T-cell (primary cell): Measurements from ENCODE around the gene AQP5. TPM values are rescaled to one million over a fixed set of nuclear protein-coding genes. Genes with fewer than 3 reads are reported as not detected.

ENCODE experiments used
- ATAC-seq, 4 experiments: fragments of 200-7000 bp in 3 of 4; fragments of 150-1000 bp in 1 of 4; cut with Tn5 transposase; replicated peaks in 1 of 4; 1 replicate in 3 of 4; 2 replicates in 1 of 4; pipeline ENCODE4 v1.10.0; 2021; ENCODE audit warnings: moderate library complexity in 3 of 4, mild to moderate bottlenecking in 2 of 4, moderate number of reproducible peaks in 1 of 4
- CTCF ChIA-PET, 2 donors: fragments of 300-600 bp; sonication (Branson Sonifier 250); formaldehyde crosslinking; loops; one replicate each; lab custom pipeline; 2022; ENCODE audit warnings: antibody characterized with exemption in 2 of 2; lab: Charles Lee
- POLR2A ChIA-PET, 2 donors: fragments of 300-600 bp; sonication (Branson Sonifier 250); formaldehyde crosslinking; loops; one replicate each; lab custom pipeline; 2022; ENCODE audit warnings: antibody characterized with exemption in 2 of 2; lab: Charles Lee
- DNase-seq, 35 experiments: peaks; one replicate each; pipeline versions ENCODE4 v3.0.0 to v3.0.0-alpha.2; 2013 to 2023
- H3K27ac ChIP-seq: one replicate; pipeline ENCODE4 v1.5.1; 2013; ENCODE audit warnings: low read length
- H3K27me3 ChIP-seq, 2 experiments: replicated peaks in 1 of 2; 1 replicate in 1 of 2; 2 replicates in 1 of 2; pipeline versions ENCODE4 v1.6.1 to v1.7.0; 2013; ENCODE audit warnings: low read length in 1 of 2, mixed read lengths in 1 of 2; ENCODE audit not compliant: control insufficient read depth in 2 of 2, insufficient read depth in 2 of 2; ENCODE audit errors: extremely low read depth in 1 of 2
- H3K36me3 ChIP-seq, 2 donors: 1 replicate in 1 of 2; 2 replicates in 1 of 2; pipeline versions ENCODE4 v1.6.1 to v1.7.0; 2013; ENCODE audit warnings: low read length in 1 of 2; ENCODE audit not compliant: control insufficient read depth in 2 of 2, insufficient read depth in 1 of 2; ENCODE audit errors: extremely low read depth in 1 of 2
- H3K4me1 ChIP-seq, 2 experiments: 1 replicate in 1 of 2; 2 replicates in 1 of 2; pipeline versions ENCODE4 v1.6.1 to v1.7.0; 2013; ENCODE audit warnings: low read length in 2 of 2, mixed read lengths in 1 of 2; ENCODE audit not compliant: insufficient read depth in 2 of 2, control insufficient read depth in 1 of 2; ENCODE audit errors: extremely low read depth in 1 of 2
- H3K4me3 ChIP-seq, 2 donors: 1 replicate in 1 of 2; 2 replicates in 1 of 2; pipeline versions ENCODE4 v1.5.1 to v1.7.0; 2013; ENCODE audit warnings: mild to moderate bottlenecking in 2 of 2, low read length in 1 of 2, moderate library complexity in 1 of 2; ENCODE audit not compliant: control insufficient read depth in 1 of 2; ENCODE audit errors: extremely low read depth in 1 of 2
- H3K9me3 ChIP-seq: 2 replicates; pipeline ENCODE4 v1.7.0; 2013
- H3K27ac Mint-ChIP-seq, 2 donors: one replicate each; pipeline ENCODE4 v1.8.0; 2020 to 2021; ENCODE audit warnings: mild to moderate bottlenecking in 2 of 2, mixed read lengths in 2 of 2
- H3K27me3 Mint-ChIP-seq, 2 donors: one replicate each; pipeline ENCODE4 v1.8.0; 2021 to 2022; ENCODE audit warnings: mixed read lengths in 2 of 2
- H3K36me3 Mint-ChIP-seq: one replicate; pipeline ENCODE4 v1.8.0; 2021; ENCODE audit warnings: mixed read lengths
- H3K4me1 Mint-ChIP-seq, 3 donors: one replicate each; pipeline ENCODE4 v1.8.0; 2020 to 2022; ENCODE audit warnings: mixed read lengths in 3 of 3, mild to moderate bottlenecking in 1 of 3
- H3K4me3 Mint-ChIP-seq, 3 donors: one replicate each; pipeline ENCODE4 v1.8.0; 2020 to 2022; ENCODE audit warnings: mild to moderate bottlenecking in 3 of 3, mixed read lengths in 3 of 3, moderate library complexity in 3 of 3
- H3K9me3 Mint-ChIP-seq, 3 donors: one replicate each; pipeline ENCODE4 v1.8.0; 2020 to 2022; ENCODE audit warnings: mixed read lengths in 3 of 3
- WGBS: methylation state at CpG from one replicate; pipeline ENCODE4 v1.1.5; 2013; ENCODE audit warnings: missing lambda C conversion rate; ENCODE audit not compliant: insufficient coverage; 5-methylcytosine and 5-hydroxymethylcytosine counted together
- total RNA-seq, 35 experiments: library from RNA in 6 of 35; stranded (reverse) in 6 of 35; fragments of 120-200 nt in 1 of 35; gene quantifications; one replicate each; pipeline versions ENCODE4 v1.2.1 to v1.2.4 and lab custom pipeline; 2013 to 2026

Gene AQP5
- total RNA-seq, 5 donors from 2014 or later (not counting 1 experiment from before 2014, with no cell fraction given), result not detected

DNA sequence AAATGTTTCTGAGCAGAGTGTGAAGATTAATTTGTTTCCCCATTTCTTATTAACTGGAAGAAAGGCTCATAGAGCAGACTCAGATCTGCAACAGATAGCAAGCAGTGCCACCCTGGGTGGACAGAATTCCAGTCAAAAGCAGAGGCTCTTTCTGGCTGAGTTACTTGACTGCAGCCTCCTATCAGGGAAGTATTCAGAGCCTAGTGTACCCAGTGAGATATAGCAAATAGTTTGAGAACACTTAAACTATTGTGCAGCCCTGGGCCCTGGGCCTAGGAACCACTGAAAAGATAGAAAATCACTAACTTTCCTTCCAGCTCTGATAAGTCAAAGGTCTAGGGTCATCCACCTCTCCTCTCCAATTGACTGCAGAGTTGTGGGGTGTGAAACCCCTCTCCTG lies 22.4 kb upstream of the AQP5 start:
- Mint-ChIP-seq H3K27ac (no peak overlapping the region), H3K4me3 (no peak overlapping the region), H3K4me1 (peaks cover 0 to 28% (median 12%) of the 10 kb centered on the region in 3 donors), H3K9me3 (no peaks in the 10 kb centered on the region), H3K36me3 (no peaks in the 10 kb centered on the region), H3K27me3 (peaks cover 2 to 11% of the 10 kb centered on the region in 2 donors)
- ChIA-PET POLR2A (interaction anchor here in 1 of 2 donors (0.5 kb wide), 1 partner anchor 11 kb away, joined by 6 read pairs; no protein-coding TSS in a partner anchor), CTCF (no interaction called here)
- Histone ChIP-seq H3K4me3 (no peak overlapping the region), H3K9me3 (no peaks in the 10 kb centered on the region), H3K27me3 (peaks cover 0 to 11% of the 10 kb centered on the region in 2 experiments), H3K27ac (no peak overlapping the region), H3K36me3 (no peaks in the 10 kb centered on the region), H3K4me1 (peaks cover 0 to 11% of the 10 kb centered on the region in 2 experiments)
- ATAC-seq (no peak), DNase-seq (no peak)

DNA sequence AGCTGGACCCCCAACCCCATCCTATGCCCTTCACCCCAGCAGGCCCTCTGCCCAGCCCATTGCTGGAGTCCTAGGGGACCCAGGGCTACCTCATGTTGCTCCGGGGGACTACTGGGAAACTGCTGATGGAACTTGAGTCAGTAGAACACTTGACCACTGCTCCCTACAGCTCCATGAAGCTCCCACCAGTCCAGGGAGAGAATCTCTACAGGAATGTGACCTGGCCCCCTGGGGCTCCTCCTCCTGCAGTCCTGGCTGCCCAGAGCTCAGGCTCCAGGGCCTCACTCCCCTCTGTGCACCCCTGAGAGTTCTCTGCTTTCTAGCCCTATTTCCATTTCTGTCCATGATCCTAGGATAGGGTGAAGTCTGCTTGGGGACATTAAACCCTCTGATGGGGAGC lies 22.0 kb upstream of the AQP5 start:
- no peaks in the 10 kb centered on the region for H3K36me3 Mint-ChIP-seq
- H3K27ac ChIP-seq, result no peak overlapping the region

DNA sequence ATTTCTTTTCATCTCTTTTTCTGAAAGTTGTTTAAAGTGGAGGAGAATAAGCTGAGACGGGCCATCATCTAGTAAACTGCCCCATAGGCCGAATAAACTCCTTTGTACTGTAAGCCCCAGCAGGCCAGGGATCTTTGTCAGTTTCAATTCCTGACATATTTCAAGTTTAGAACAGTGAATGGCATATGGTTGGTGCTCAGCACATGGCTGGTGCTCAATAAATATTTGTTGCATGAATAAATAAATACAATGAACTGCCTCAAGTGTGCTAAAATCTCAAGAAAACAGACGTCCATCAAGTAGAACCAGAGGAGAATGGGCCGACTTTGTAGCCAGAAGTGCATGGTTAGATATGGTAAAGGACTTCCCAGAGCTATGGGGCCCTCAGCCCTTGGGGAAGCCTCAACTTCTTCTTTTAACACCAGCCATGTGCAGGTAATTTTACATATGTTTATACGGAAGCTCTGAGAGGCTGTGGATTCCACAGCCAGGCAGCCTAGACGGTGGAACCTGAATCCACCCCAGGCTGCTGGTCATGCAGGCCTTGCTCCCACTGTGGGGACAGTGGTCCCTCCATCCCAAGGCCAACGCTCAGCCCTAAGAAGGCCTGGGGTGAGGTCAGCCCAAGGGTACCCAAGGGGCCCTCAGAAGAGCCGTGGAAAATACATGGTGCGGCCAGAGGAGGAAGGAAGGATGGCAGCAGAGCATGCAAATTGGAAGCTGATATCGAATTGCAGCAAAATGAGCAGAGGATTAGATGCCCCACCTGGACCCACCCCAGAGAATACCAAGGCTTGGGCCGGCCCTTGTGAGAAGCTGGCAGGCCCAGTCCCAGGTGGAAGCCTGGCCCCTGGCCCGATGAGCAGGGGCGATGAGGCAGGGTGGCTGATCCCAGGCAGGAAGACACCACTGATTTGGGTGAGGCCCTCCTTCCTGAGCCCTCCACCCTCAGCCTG lies 19.8 kb upstream of the AQP5 start:
- 89% methylated on average over 7 of the region's 13 CpGs for WGBS
- ChIA-PET CTCF (interaction anchor here in 1 of 2 donors (0.6 kb wide), 1 partner anchor 122 kb away, joined by 3 read pairs; no protein-coding TSS in a partner anchor), POLR2A (no interaction called here)
- no peaks in the 10 kb centered on the region for H3K36me3 Mint-ChIP-seq
- H3K27ac ChIP-seq, result no peak overlapping the region
- ATAC-seq, result no peak
- H3K27me3 Mint-ChIP-seq, result no peaks in the 10 kb centered on the region
- peaks cover 17 to 47% (median 29%) of the 10 kb centered on the region in 3 donors for H3K4me1 Mint-ChIP-seq
- H3K36me3 ChIP-seq, result no peaks in the 10 kb centered on the region
- no peak overlapping the region for H3K4me3 Mint-ChIP-seq
- H3K9me3 Mint-ChIP-seq, result no peaks in the 10 kb centered on the region
- peak overlapping the region in 1 of 2 donors; percentile 72 for H3K27ac Mint-ChIP-seq
- peaks cover 0 to 21% of the 10 kb centered on the region in 2 experiments for H3K4me1 ChIP-seq
- H3K27me3 ChIP-seq, result peaks cover 0 to 8% of the 10 kb centered on the region in 2 experiments
- no peak for DNase-seq
- no peak overlapping the region for H3K4me3 ChIP-seq
- no peaks in the 10 kb centered on the region for H3K9me3 ChIP-seq

More for the DNA sequence above, 22.0 kb upstream of the AQP5 start:
- ChIA-PET CTCF (no interaction called here), POLR2A (no interaction called here)
- peaks cover under 1 to 32% (median 15%) of the 10 kb centered on the region in 3 donors for H3K4me1 Mint-ChIP-seq
- ATAC-seq (no peak), DNase-seq (no peak)
- H3K27ac Mint-ChIP-seq, result no peak overlapping the region
- no peaks in the 10 kb centered on the region for H3K36me3 ChIP-seq
- no peaks in the 10 kb centered on the region for H3K9me3 Mint-ChIP-seq
- WGBS, result 100% methylated on average over 1 of the region's 1 CpG
- H3K4me3 ChIP-seq, result no peak overlapping the region
- peaks cover 2 to 8% of the 10 kb centered on the region in 2 donors for H3K27me3 Mint-ChIP-seq
- peaks cover 0 to 12% of the 10 kb centered on the region in 2 experiments for H3K4me1 ChIP-seq
- H3K9me3 ChIP-seq, result no peaks in the 10 kb centered on the region
- H3K27me3 ChIP-seq, result peaks cover 0 to 11% of the 10 kb centered on the region in 2 experiments
- no peak overlapping the region for H3K4me3 Mint-ChIP-seq

DNA sequence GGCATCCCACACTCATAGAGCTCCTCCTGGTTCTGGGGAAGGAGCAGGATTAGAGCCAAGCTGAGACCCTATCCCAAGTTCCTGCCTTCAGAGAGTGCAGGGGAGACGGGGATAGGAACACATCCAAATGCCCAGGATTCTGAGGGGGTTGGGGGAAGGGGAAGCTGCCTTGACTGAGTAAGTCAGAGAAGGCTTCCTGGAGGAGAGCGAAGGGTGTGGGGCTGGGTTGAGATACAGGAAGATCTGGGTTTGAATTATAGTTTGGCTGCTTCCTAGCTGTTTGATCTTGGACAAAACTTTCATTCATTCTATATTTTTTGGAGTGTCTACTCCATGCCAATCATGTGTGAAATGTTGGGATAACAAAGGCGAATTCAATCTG lies 19.2 kb upstream of the AQP5 start:
- no peaks in the 10 kb centered on the region for H3K9me3 ChIP-seq
- Mint-ChIP-seq H3K27ac (peak overlapping the region; percentile 44 to 69), H3K9me3 (no peaks in the 10 kb centered on the region), H3K27me3 (no peaks in the 10 kb centered on the region), H3K4me3 (no peak overlapping the region), H3K4me1 (peaks cover 17 to 47% (median 29%) of the 10 kb centered on the region in 3 donors), H3K36me3 (no peaks in the 10 kb centered on the region)
- ChIA-PET CTCF (interaction anchor here in 1 of 2 donors (0.6 kb wide), 1 partner anchor 123 kb away, joined by 3 read pairs; no protein-coding TSS in a partner anchor), POLR2A (no interaction called here)
- ATAC-seq (no peak), DNase-seq (no peak)
- H3K36me3 ChIP-seq, result no peaks in the 10 kb centered on the region
- WGBS, result 94% methylated on average over 2 of the region's 3 CpGs
- peaks cover 0 to 21% of the 10 kb centered on the region in 2 experiments for H3K4me1 ChIP-seq
- no peak overlapping the region for H3K4me3 ChIP-seq
- peaks cover 0 to 8% of the 10 kb centered on the region in 2 experiments for H3K27me3 ChIP-seq
- no peak overlapping the region for H3K27ac ChIP-seq

DNA sequence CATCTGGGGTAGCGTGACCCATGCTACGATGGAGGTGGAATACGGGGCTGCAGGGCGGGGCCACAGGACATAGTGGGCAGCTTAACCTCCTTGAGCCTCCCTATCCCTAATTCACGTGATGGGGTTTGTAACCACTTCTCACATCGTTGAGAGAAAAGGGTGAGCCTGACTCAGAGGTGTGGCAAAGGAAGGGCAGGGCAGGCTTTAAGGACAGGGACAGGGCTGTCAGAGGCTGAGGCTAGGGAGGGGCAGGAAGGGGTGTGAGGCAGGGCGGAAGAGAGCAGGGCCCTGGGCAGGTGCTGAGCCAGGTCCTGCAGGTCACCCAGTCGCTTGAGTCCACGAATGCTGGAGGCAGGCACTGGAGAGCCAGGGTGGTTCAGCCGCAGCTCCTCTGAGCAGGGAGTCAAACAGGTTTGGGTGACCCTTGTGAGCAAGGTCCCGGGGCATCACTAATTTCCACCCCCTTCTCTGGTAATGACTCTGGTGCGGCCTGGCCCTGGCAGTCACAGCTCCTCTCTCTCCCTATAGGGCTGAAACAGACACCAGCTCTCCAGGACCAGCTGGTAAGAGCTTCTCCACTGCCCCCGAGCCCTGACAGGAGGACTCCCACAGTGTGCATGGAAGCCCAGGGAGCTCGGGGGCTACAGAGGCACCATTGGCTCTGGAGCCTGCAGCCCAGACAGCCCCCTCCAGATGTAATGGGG lies 18.6 kb upstream of the AQP5 start:
- Histone ChIP-seq H3K9me3 (no peaks in the 10 kb centered on the region), H3K27me3 (peaks cover 0 to 8% of the 10 kb centered on the region in 2 experiments), H3K27ac (no peak overlapping the region), H3K36me3 (no peaks in the 10 kb centered on the region), H3K4me1 (peaks cover 0 to 21% of the 10 kb centered on the region in 2 experiments), H3K4me3 (no peak overlapping the region)
- no peak for DNase-seq
- H3K36me3 Mint-ChIP-seq, result no peaks in the 10 kb centered on the region
- H3K27me3 Mint-ChIP-seq, result no peaks in the 10 kb centered on the region
- H3K4me1 Mint-ChIP-seq, result peaks cover 17 to 47% (median 29%) of the 10 kb centered on the region in 3 donors
- H3K9me3 Mint-ChIP-seq, result no peaks in the 10 kb centered on the region
- H3K4me3 Mint-ChIP-seq, result no peak overlapping the region
- peak in 1 of 4 experiments; percentile 60 for ATAC-seq
- CTCF ChIA-PET, result interaction anchor here in 1 of 2 donors (0.6 kb wide), 1 partner anchor 123 kb away, joined by 3 read pairs; no protein-coding TSS in a partner anchor
- peak overlapping the region; percentile 44 to 74 for H3K27ac Mint-ChIP-seq
- POLR2A ChIA-PET, result interaction anchor here in 1 of 2 donors (0.6 kb wide), 1 partner anchor 125 kb away, joined by 5 read pairs; no protein-coding TSS in a partner anchor
- 68% methylated on average over 10 of the region's 14 CpGs for WGBS

DNA sequence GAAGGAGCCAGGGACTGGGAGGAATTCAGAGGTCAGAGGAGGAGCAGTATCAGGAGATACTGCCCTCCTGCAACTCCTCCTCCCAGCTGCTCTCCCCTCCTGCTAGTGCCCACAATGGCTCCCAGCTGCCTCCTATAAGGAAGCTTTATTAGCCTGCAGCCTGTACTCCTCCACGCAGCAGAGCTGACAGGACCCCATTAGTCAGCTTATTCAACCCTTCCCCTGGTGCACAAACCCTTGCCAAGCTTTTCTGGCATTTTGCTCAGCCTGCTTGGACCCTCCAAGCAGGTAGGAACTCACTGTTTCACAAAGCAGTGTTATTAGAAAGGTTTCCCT lies 18.1 kb upstream of the AQP5 start:
- WGBS, result 88% methylated on average over 1 of the region's 1 CpG
- Mint-ChIP-seq H3K4me1 (peaks cover 17 to 47% (median 29%) of the 10 kb centered on the region in 3 donors), H3K27me3 (peaks cover 0 to under 1% of the 10 kb centered on the region in 2 donors), H3K4me3 (no peak overlapping the region), H3K27ac (peak overlapping the region; percentile 66 to 74), H3K9me3 (no peaks in the 10 kb centered on the region), H3K36me3 (no peaks in the 10 kb centered on the region)
- DNase-seq (peak in 1 of 35 experiments; percentile 11), ATAC-seq (no peak)
- peaks cover 0 to 12% of the 10 kb centered on the region in 2 experiments for H3K27me3 ChIP-seq
- H3K4me3 ChIP-seq, result no peak overlapping the region
- H3K4me1 ChIP-seq, result peaks cover 0 to 21% of the 10 kb centered on the region in 2 experiments
- no peak overlapping the region for H3K27ac ChIP-seq
- no peaks in the 10 kb centered on the region for H3K36me3 ChIP-seq
- ChIA-PET POLR2A (interaction anchor here in 1 of 2 donors (0.6 kb wide), 1 partner anchor 125 kb away, joined by 5 read pairs; no protein-coding TSS in a partner anchor), CTCF (no interaction called here)
- no peaks in the 10 kb centered on the region for H3K9me3 ChIP-seq
